Measurements from ENCODE around the gene CHD3. TPM values are rescaled to one million over a fixed set of nuclear protein-coding genes. Genes with fewer than 3 reads are reported as not detected.

Gene CHD3
- total and polyA plus RNA-seq, 4 experiments from 2014 or later, result 0.84 to 287 (median 149) TPM

DNA sequence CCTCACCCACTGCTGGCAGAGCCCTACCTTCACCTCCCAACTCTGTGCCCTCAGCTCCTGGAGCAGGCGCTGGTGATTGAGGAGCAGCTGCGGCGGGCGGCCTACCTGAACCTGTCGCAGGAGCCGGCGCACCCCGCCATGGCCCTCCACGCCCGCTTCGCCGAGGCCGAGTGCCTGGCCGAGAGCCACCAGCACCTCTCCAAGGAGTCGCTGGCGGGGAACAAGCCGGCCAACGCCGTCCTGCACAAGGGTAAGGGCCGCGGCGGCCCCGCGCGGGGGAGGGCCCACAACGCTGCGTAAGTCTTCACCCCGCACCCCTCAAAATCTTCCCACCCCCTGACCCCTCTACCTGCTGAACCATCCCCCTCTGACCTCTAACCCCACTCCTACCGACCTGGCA is 20.5 kb downstream of the CHD3 start:
- Histone ChIP-seq H3K36me3 (ENCODE audit: insufficient read depth, low read length) (peaks cover 76% of the 10 kb centered on the region), H3K9me3 (ENCODE audit: control insufficient read depth in 1 of 2, low read length in 2 of 2) (no peaks in the 10 kb centered on the region), H3K4me3 (ENCODE audit: low read length in 2 of 2) (no peak overlapping the region), H3K27me3 (ENCODE audit: insufficient read depth, low read length) (no peaks in the 10 kb centered on the region), H3K27ac (ENCODE audit: low read depth, low read length) (no peak overlapping the region), H3K4me1 (ENCODE audit: insufficient read depth, low read length) (peaks cover 4% of the 10 kb centered on the region)
- DNase-seq, result no peak
- H3K27me3 Mint-ChIP-seq, result no peaks in the 10 kb centered on the region
- H3K27ac Mint-ChIP-seq, result peak overlapping the region in 1 of 7 donors; percentile 76
- H3K9me3 Mint-ChIP-seq, result peaks cover 0 to 1% (median 0%) of the 10 kb centered on the region in 8 donors
- H3K4me1 Mint-ChIP-seq, result peaks cover 4 to 9% (median 4%) of the 10 kb centered on the region in 4 donors
- POLR2A ChIA-PET (ENCODE audit: partially characterized antibody), result interaction anchor here (1.0 kb wide), 1 partner anchor 9 kb away, joined by 4 read pairs; no protein-coding TSS in a partner anchor
- CTCF ChIA-PET (ENCODE audit: partially characterized antibody), result no interaction called here
- H3K4me3 Mint-ChIP-seq, result no peak overlapping the region
- H3K36me3 Mint-ChIP-seq, result peaks cover 65 to 75% of the 10 kb centered on the region in 2 donors
- intact Hi-C loops (cut with micrococcal nuclease), result no loop called here

DNA sequence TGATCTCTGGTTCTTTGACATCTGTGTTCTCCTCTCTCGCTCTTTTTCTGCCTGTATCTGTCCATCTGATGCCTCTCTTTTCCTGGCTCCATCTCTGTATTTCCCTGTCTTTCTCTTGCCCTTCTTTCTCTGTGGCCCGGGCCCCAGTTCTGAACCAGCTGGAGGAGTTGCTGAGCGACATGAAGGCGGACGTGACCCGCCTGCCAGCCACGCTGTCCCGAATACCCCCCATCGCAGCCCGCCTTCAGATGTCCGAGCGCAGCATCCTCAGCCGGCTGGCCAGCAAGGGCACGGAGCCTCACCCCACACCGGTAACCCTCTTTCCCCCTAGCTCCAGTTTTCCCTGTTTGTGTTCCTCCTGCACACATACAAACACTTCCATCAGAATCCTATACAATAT is 21.7 kb downstream of the CHD3 start:
- peak overlapping the region in 2 of 7 donors; percentile 28 to 30 for H3K27ac Mint-ChIP-seq
- POLR2A ChIA-PET (ENCODE audit: partially characterized antibody), result interaction anchor here (0.7 kb wide), 2 partner anchors 22 to 53 kb away, joined by 3 read pairs; partner anchors contain the start of genes CHD3 and NAA38

GRCh38 chr17:7910711-7911110 is 22.1 kb downstream of the CHD3 start:
- POLR2A ChIA-PET (ENCODE audit: partially characterized antibody), result interaction anchor here (0.7 kb wide), 2 partner anchors 22 to 53 kb away, joined by 3 read pairs; partner anchors contain the start of genes CHD3 and NAA38
- Mint-ChIP-seq H3K27me3 (no peaks in the 10 kb centered on the region), H3K36me3 (peaks cover 48 to 68% of the 10 kb centered on the region in 2 donors), H3K9me3 (peaks cover 0 to 1% (median 0%) of the 10 kb centered on the region in 8 donors), H3K27ac (peak overlapping the region in 5 of 7 donors; percentile 28 to 75 (median 53)), H3K4me3 (peak overlapping the region in 1 of 8 donors; percentile 27), H3K4me1 (peaks cover 12 to 21% (median 14%) of the 10 kb centered on the region in 4 donors)
- Histone ChIP-seq H3K4me1 (ENCODE audit: insufficient read depth, low read length) (peaks cover 14% of the 10 kb centered on the region), H3K4me3 (ENCODE audit: low read length in 2 of 2) (no peak overlapping the region), H3K36me3 (ENCODE audit: insufficient read depth, low read length) (peaks cover 60% of the 10 kb centered on the region), H3K27me3 (ENCODE audit: insufficient read depth, low read length) (no peaks in the 10 kb centered on the region), H3K9me3 (ENCODE audit: control insufficient read depth in 1 of 2, low read length in 2 of 2) (no peaks in the 10 kb centered on the region), H3K27ac (ENCODE audit: low read depth, low read length) (no peak overlapping the region)
- CTCF ChIA-PET (ENCODE audit: partially characterized antibody), result interaction anchor here (1.0 to 10.8 kb wide), 3 partner anchors 13 to 77 kb away, joined by 3 to 219 read pairs (median 44); no protein-coding TSS in a partner anchor
- intact Hi-C loops (cut with micrococcal nuclease), result no loop called here
- no peak for DNase-seq

More for the DNA sequence above, 21.7 kb downstream of the CHD3 start:
- Histone ChIP-seq H3K27ac (ENCODE audit: low read depth, low read length) (no peak overlapping the region), H3K27me3 (ENCODE audit: insufficient read depth, low read length) (no peaks in the 10 kb centered on the region), H3K9me3 (ENCODE audit: control insufficient read depth in 1 of 2, low read length in 2 of 2) (no peaks in the 10 kb centered on the region), H3K4me3 (ENCODE audit: low read length in 2 of 2) (no peak overlapping the region), H3K4me1 (ENCODE audit: insufficient read depth, low read length) (peaks cover 12% of the 10 kb centered on the region), H3K36me3 (ENCODE audit: insufficient read depth, low read length) (peaks cover 64% of the 10 kb centered on the region)
- no peak for DNase-seq
- H3K9me3 Mint-ChIP-seq, result peaks cover 0 to 1% (median 0%) of the 10 kb centered on the region in 8 donors
- no peaks in the 10 kb centered on the region for H3K27me3 Mint-ChIP-seq
- H3K4me3 Mint-ChIP-seq, result peak overlapping the region in 1 of 8 donors; percentile 27
- peaks cover 10 to 16% (median 11%) of the 10 kb centered on the region in 4 donors for H3K4me1 Mint-ChIP-seq
- CTCF ChIA-PET (ENCODE audit: partially characterized antibody), result interaction anchor here (1.0 to 10.8 kb wide), 3 partner anchors 12 to 77 kb away, joined by 3 to 219 read pairs (median 44); no protein-coding TSS in a partner anchor
- intact Hi-C loops (cut with micrococcal nuclease), result no loop called here
- H3K36me3 Mint-ChIP-seq, result peaks cover 53 to 71% of the 10 kb centered on the region in 2 donors

DNA sequence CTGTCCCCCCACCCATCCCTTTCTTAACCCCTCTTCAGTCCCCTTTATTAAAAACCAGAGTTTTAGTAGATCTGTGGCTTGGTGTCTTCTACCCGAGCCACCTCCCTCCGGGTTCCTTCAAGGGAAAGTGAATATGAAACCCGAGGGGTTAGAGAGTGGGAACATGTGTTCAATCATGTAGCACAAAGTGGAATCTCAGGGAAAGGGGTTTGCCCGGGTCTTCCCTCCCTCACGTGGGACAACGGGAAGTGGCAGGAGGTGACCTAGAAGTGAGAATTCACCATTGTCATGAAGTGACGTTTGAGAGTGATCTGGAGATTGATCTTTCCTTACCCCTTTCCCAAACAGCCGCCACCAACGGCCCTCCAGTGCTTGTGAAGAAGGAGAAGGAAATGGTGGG is 22.5 kb downstream of the CHD3 start:
- intact Hi-C loops (cut with micrococcal nuclease), result no loop called here
- H3K36me3 Mint-ChIP-seq, result peaks cover 44 to 64% of the 10 kb centered on the region in 2 donors
- peaks cover 15% of the 10 kb centered on the region for H3K4me1 ChIP-seq (ENCODE audit: insufficient read depth, low read length)
- H3K27ac ChIP-seq (ENCODE audit: low read depth, low read length), result no peak overlapping the region
- no peaks in the 10 kb centered on the region for H3K27me3 Mint-ChIP-seq
- no peak overlapping the region for H3K4me3 ChIP-seq (ENCODE audit: low read length in 2 of 2)
- ChIA-PET POLR2A (ENCODE audit: partially characterized antibody) (interaction anchor here (6.9 kb wide), 1 partner anchor 77 kb away, joined by 87 read pairs; no protein-coding TSS in a partner anchor), CTCF (ENCODE audit: partially characterized antibody) (interaction anchor here (1.0 to 10.8 kb wide), 6 partner anchors 24 to 146 kb away, joined by 3 to 219 read pairs (median 14); no protein-coding TSS in a partner anchor)
- no peaks in the 10 kb centered on the region for H3K9me3 ChIP-seq (ENCODE audit: control insufficient read depth in 1 of 2, low read length in 2 of 2)
- no peaks in the 10 kb centered on the region for H3K27me3 ChIP-seq (ENCODE audit: insufficient read depth, low read length)
- peaks cover 0 to 1% (median 0%) of the 10 kb centered on the region in 8 donors for H3K9me3 Mint-ChIP-seq
- H3K36me3 ChIP-seq (ENCODE audit: insufficient read depth, low read length), result peaks cover 56% of the 10 kb centered on the region
- no peak overlapping the region for H3K4me3 Mint-ChIP-seq
- H3K4me1 Mint-ChIP-seq, result peaks cover 12 to 21% (median 14%) of the 10 kb centered on the region in 4 donors
- no peak for DNase-seq
- H3K27ac Mint-ChIP-seq, result peak overlapping the region in 4 of 7 donors; percentile 52 to 75 (median 60)

GRCh38 chr17:7912927-7913524 is 24.4 kb downstream of the CHD3 start:
- DNase-seq, result peak; percentile 68 to 78 (median 73)
- Mint-ChIP-seq H3K9me3 (peaks cover 0 to 1% (median 0%) of the 10 kb centered on the region in 8 donors), H3K4me3 (peak overlapping the region in 4 of 8 donors; percentile 23 to 73 (median 56)), H3K4me1 (peaks cover 20 to 31% (median 24%) of the 10 kb centered on the region in 4 donors), H3K27ac (peak overlapping the region; percentile 5 to 87 (median 65)), H3K27me3 (no peaks in the 10 kb centered on the region), H3K36me3 (peaks cover 25 to 49% of the 10 kb centered on the region in 2 donors)
- Histone ChIP-seq H3K36me3 (ENCODE audit: insufficient read depth, low read length) (peaks cover 37% of the 10 kb centered on the region), H3K27ac (ENCODE audit: low read depth, low read length) (no peak overlapping the region), H3K9me3 (ENCODE audit: control insufficient read depth in 1 of 2, low read length in 2 of 2) (no peaks in the 10 kb centered on the region), H3K4me1 (ENCODE audit: insufficient read depth, low read length) (peaks cover 26% of the 10 kb centered on the region), H3K4me3 (ENCODE audit: low read length in 2 of 2) (no peak overlapping the region), H3K27me3 (ENCODE audit: insufficient read depth, low read length) (no peaks in the 10 kb centered on the region)
- intact Hi-C loops (cut with micrococcal nuclease), result loop anchor here (1.0 to 2.0 kb wide), 7 partner anchors 51 to 170 kb away; partner anchors contain the start of genes KDM6B and NAA38
- ChIA-PET POLR2A (ENCODE audit: partially characterized antibody) (interaction anchor here (0.6 to 6.9 kb wide), 8 partner anchors 14 to 309 kb away, joined by 3 to 87 read pairs (median 4); partner anchors contain the start of genes CNTROB, NAA38 and TRAPPC1), CTCF (ENCODE audit: partially characterized antibody) (interaction anchor here (0.6 to 10.8 kb wide), 22 partner anchors 9 to 223 kb away, joined by 3 to 219 read pairs (median 6); partner anchors contain the start of genes CHD3 and NAA38)

GRCh38 chr17:7915179-7915610 is 26.6 kb downstream of the CHD3 start:
- Mint-ChIP-seq H3K4me3 (peak overlapping the region; percentile 88 to 95 (median 90)), H3K27ac (peak overlapping the region; percentile 91 to 95 (median 93)), H3K36me3 (peaks cover 10 to 33% of the 10 kb centered on the region in 2 donors), H3K27me3 (no peaks in the 10 kb centered on the region), H3K4me1 (peaks cover 19 to 31% (median 24%) of the 10 kb centered on the region in 4 donors), H3K9me3 (peaks cover 0 to 1% (median 0%) of the 10 kb centered on the region in 8 donors)
- H3K27ac ChIP-seq (ENCODE audit: low read depth, low read length), result peak overlapping the region; percentile 67
- H3K9me3 ChIP-seq (ENCODE audit: control insufficient read depth in 1 of 2, low read length in 2 of 2), result no peaks in the 10 kb centered on the region
- CTCF ChIA-PET (ENCODE audit: partially characterized antibody), result interaction anchor here (0.6 to 10.8 kb wide), 8 partner anchors 18 to 171 kb away, joined by 3 to 219 read pairs (median 6); partner anchors contain the start of genes CNTROB, CYB5D1, NAA38 and TRAPPC1
- H3K4me1 ChIP-seq (ENCODE audit: insufficient read depth, low read length), result peaks cover 26% of the 10 kb centered on the region
- peaks cover 16% of the 10 kb centered on the region for H3K36me3 ChIP-seq (ENCODE audit: insufficient read depth, low read length)
- peak overlapping the region; percentile 33 to 71 for H3K4me3 ChIP-seq (ENCODE audit: low read length in 2 of 2)
- no peaks in the 10 kb centered on the region for H3K27me3 ChIP-seq (ENCODE audit: insufficient read depth, low read length)
- POLR2A ChIA-PET (ENCODE audit: partially characterized antibody), result interaction anchor here (0.6 to 6.9 kb wide), 25 partner anchors 8 to 332 kb away, joined by 3 to 116 read pairs (median 7); partner anchors contain the start of genes CHD3, CNTROB, CYB5D1 and GUCY2D
- intact Hi-C loops (cut with micrococcal nuclease), result loop anchor here (1.0 to 2.0 kb wide), 2 partner anchors 18 to 28 kb away; partner anchors contain the start of gene CNTROB
- no peak for DNase-seq
